Thyroid gland (tissue), 4 donors: ENCODE measurements around the gene CNGA4. TPM values are rescaled to one million over a fixed set of nuclear protein-coding genes. Genes with fewer than 3 reads are reported as not detected.

Experiments
- DNase-seq, 2 donors: peaks; one replicate each; pipeline ENCODE4 v3.0.0-alpha.2; 2019
- H3K27ac ChIP-seq, 3 donors: fragments of 200-600 bp; sonication (generic); 1 replicate in 2 of 3; 2 replicates in 1 of 3; pipeline ENCODE4 v1.5.1; 2016 to 2019; ENCODE audit warnings: mild to moderate bottlenecking in 1 of 3, moderate library complexity in 1 of 3
- H3K27me3 ChIP-seq: fragments of 200-600 bp; sonication (generic); one replicate; pipeline ENCODE4 v1.5.1; 2019
- H3K36me3 ChIP-seq, 2 donors: fragments of 200-600 bp; sonication (generic); one replicate each; pipeline ENCODE4 v1.5.1; 2016 to 2019
- H3K4me1 ChIP-seq, 2 donors: fragments of 200-600 bp; sonication (generic); one replicate each; pipeline ENCODE4 v1.5.1; 2017 to 2019
- H3K4me3 ChIP-seq, 3 donors: fragments of 200-600 bp; sonication (generic); replicated peaks in 1 of 3; 1 replicate in 2 of 3; 2 replicates in 1 of 3; pipeline ENCODE4 v1.5.1; 2016; ENCODE audit warnings: mild to moderate bottlenecking in 1 of 3
- H3K9me3 ChIP-seq: fragments of 200-600 bp; sonication (generic); one replicate; pipeline ENCODE4 v1.5.1; 2017
- POLR2A ChIP-seq, 2 donors: fragments of 450-650 bp; IDR thresholded peaks; one replicate each; pipeline ENCODE4 v1.6.1; 2017; ENCODE audit warnings: antibody characterized with exemption in 2 of 2, mild to moderate bottlenecking in 2 of 2, moderate library complexity in 1 of 2
- WGBS, 2 donors: methylation state at CpG; one replicate each; pipeline ENCODE4 v1.1.5; 2017; 5-methylcytosine and 5-hydroxymethylcytosine counted together
- intact Hi-C: fragments of 100-400 bp; cut with DNase I; formaldehyde crosslinking; loops from one replicate; pipeline ENCODE4 v1.15.1; 2023
- total RNA-seq, 4 donors: library from RNA; depleted of rRNA; stranded (reverse); fragments of >200 nt; gene quantifications; one replicate each; pipeline ENCODE4 v1.2.3, GENCODE V29; 2016
- TF ChIP-seq, protein P1 (sequence below), 6 experiments: fragments of 200-600 bp in 3 of 6; fragments of 450-650 bp in 3 of 6; sonication (generic) in 3 of 6; IDR thresholded peaks; one replicate each; pipeline ENCODE4 v1.5.1; 2016 to 2019; ENCODE audit warnings: antibody characterized with exemption in 6 of 6, mild to moderate bottlenecking in 2 of 6, inconsistent platforms in 1 of 6, moderate library complexity in 1 of 6

Gene CNGA4
- total RNA-seq, 4 donors from 2014 or later, result 0.39 to 0.67 TPM; not detected in 2

DNA sequence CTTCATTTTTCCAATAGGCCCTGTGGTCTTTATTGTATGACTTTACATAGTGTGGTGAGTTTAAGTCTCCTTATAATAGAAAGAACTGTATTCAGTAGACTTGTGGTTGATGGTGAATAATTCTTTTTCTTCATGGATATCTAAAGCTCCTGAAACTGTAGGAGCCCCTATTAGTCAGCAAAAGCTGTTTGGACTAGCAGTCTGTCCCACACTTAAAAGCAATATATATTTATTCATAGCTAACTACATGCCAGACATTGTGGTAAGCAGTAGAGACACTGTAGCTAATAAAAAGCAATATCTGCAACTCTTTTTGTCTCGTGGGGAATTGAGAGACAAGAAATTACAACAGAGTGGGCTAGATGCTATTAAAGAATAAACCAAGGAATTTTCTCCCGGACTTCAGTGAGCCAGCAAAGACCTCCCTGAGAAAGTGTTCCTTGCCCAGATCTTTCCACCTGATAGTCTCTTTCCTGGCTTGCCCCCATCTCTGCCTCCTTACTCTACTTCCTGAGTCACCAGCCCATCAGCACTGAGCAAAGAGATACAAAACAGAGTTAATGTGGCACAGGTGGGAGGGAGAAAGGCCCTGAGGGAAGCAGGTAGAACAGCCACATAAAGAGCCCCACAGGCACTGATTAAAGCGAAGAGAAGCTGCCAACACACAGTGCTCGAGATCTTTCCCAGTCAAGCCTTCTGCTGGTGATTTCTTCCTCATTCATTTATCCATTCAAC is 41.3 kb upstream of the CNGA4 start:
- Histone ChIP-seq H3K4me3 (no peak overlapping the region), H3K9me3 (no peaks in the 10 kb centered on the region), H3K36me3 (no peaks in the 10 kb centered on the region), H3K27me3 (no peaks in the 10 kb centered on the region), H3K27ac (no peak overlapping the region), H3K4me1 (no peaks in the 10 kb centered on the region)
- intact Hi-C loops, result no loop called here
- WGBS, 2 donors, result 80 to 82% methylated on average over 4 of the region's 4 CpGs
- TF ChIP-seq, protein P1, sequence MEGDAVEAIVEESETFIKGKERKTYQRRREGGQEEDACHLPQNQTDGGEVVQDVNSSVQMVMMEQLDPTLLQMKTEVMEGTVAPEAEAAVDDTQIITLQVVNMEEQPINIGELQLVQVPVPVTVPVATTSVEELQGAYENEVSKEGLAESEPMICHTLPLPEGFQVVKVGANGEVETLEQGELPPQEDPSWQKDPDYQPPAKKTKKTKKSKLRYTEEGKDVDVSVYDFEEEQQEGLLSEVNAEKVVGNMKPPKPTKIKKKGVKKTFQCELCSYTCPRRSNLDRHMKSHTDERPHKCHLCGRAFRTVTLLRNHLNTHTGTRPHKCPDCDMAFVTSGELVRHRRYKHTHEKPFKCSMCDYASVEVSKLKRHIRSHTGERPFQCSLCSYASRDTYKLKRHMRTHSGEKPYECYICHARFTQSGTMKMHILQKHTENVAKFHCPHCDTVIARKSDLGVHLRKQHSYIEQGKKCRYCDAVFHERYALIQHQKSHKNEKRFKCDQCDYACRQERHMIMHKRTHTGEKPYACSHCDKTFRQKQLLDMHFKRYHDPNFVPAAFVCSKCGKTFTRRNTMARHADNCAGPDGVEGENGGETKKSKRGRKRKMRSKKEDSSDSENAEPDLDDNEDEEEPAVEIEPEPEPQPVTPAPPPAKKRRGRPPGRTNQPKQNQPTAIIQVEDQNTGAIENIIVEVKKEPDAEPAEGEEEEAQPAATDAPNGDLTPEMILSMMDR (IDR thresholded peaks at IDR 0.05), result no peak
- TF ChIP-seq POLR2A (IDR thresholded peaks at IDR 0.05), result no peak
- DNase-seq, result no peak

DNA sequence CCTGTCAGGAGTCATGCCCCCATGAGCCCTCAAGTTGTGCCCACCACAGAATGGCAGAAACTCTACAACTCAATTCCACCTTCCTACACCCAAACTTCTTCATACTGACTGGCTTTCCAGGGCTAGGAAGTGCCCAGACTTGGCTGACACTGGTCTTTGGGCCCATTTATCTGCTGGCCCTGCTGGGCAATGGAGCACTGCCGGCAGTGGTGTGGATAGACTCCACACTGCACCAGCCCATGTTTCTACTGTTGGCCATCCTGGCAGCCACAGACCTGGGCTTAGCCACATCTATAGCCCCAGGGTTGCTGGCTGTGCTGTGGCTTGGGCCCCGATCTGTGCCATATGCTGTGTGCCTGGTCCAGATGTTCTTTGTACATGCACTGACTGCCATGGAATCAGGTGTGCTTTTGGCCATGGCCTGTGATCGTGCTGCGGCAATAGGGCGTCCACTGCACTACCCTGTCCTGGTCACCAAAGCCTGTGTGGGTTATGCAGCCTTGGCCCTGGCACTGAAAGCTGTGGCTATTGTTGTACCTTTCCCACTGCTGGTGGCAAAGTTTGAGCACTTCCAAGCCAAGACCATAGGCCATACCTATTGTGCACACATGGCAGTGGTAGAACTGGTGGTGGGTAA is 39.6 kb upstream of the CNGA4 start, which contains the start of gene OR52W1:
Gene OR52W1, plus strand, starts transcription at position 51 of the 637 bp plus-strand sequence. Its CDS starts 0 bp downstream, at position 51.
- WGBS, 2 donors, result 98 to 100% methylated on average over 3 to 5 of the region's 5 CpGs

DNA sequence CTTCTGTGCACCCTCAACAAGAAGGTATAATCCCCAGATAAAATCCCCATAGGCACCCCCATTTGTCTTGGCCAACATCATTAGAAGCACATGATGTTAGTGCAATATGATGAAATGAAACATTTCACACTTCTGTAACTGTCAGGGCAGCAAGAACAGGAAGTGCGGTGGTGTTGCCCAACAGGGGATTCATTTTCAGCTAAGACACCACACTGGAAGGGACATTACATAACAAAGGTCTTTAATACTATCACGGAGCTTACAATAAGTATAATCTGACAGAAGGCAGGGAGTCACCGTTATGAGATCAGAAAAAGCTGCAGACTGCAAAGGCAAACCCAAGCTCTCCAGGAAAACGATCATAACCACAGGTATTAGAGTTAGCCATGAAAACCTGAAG is 37.9 kb upstream of the CNGA4 start:
- no peak overlapping the region for H3K27ac ChIP-seq
- no peaks in the 10 kb centered on the region for H3K9me3 ChIP-seq

More for the DNA sequence above, 39.6 kb upstream of the CNGA4 start, which contains the start of gene OR52W1:
- TF ChIP-seq POLR2A (IDR thresholded peaks at IDR 0.05), result no peak
- TF ChIP-seq, protein P1 (IDR thresholded peaks at IDR 0.05), result no peak
- intact Hi-C loops, result no loop called here
- Histone ChIP-seq H3K27me3 (no peaks in the 10 kb centered on the region), H3K4me3 (no peak within 1 kb of the TSS), H3K4me1 (no peaks in the 10 kb centered on the region), H3K36me3 (no peaks in the 10 kb centered on the region), H3K27ac (no peak within 1 kb of the TSS), H3K9me3 (no peaks in the 10 kb centered on the region)
- DNase-seq, result no peak

DNA sequence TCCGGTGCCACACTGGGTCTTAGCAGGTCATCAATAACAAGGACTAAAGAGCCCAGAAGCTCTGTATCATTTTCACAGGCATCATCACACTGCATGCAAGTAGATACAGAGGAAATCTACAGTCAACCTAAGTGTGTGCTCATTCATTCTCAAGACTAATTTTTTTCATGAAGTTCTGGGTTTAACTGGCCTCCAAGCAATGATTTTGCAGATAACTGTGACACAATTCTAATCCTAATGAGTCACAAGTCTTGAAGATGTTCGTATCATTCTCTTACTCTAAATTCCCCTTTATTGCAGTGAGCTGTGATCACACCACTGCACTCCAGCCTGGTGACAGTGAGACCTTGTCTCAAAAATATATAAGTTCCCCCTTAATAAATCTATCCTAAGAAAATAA is 37.4 kb upstream of the CNGA4 start:
- H3K27me3 ChIP-seq, result no peaks in the 10 kb centered on the region
- H3K4me1 ChIP-seq, result no peaks in the 10 kb centered on the region
- peaks cover 0 to 8% of the 10 kb centered on the region in 2 donors for H3K36me3 ChIP-seq
- no peak for DNase-seq
- H3K4me3 ChIP-seq, result no peak overlapping the region
- no peak overlapping the region for H3K27ac ChIP-seq
- no peak for TF ChIP-seq POLR2A (IDR thresholded peaks at IDR 0.05)
- TF ChIP-seq, protein P1 (IDR thresholded peaks at IDR 0.05), result no peak
- WGBS, 2 donors, result 86 to 87% methylated on average over 2 of the region's 2 CpGs
- intact Hi-C loops, result no loop called here
- H3K9me3 ChIP-seq, result no peaks in the 10 kb centered on the region

More for the DNA sequence above, 37.9 kb upstream of the CNGA4 start:
- Histone ChIP-seq H3K4me1 (no peaks in the 10 kb centered on the region), H3K36me3 (peaks cover 0 to 4% of the 10 kb centered on the region in 2 donors), H3K27me3 (no peaks in the 10 kb centered on the region), H3K4me3 (no peak overlapping the region)
- no peak for DNase-seq
- TF ChIP-seq, protein P1 (IDR thresholded peaks at IDR 0.05), result no peak
- TF ChIP-seq POLR2A (IDR thresholded peaks at IDR 0.05), result no peak
- 72 to 87% methylated on average over 4 of the region's 4 CpGs for WGBS, 2 donors
- intact Hi-C loops, result no loop called here

DNA sequence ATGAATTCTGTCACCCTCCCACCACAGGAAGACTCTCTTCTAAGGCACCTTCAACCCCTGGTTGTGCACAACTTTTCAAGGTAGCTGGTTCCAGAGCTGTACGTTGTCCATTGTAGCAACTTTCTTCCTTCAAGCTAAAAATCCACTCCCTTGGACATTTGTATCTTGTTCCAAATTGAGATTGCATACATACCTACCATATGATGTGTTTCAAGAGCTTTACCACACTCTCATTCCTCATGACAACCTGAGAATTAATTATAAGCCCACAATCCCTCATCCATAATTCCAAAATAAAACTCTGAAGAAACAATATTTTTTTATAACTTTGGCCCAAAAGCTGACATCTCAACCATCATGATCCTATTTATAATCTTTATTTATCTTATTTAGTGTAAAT is 36.8 kb upstream of the CNGA4 start:
- TF ChIP-seq, protein P1 (IDR thresholded peaks at IDR 0.05), result no peak
- TF ChIP-seq POLR2A (IDR thresholded peaks at IDR 0.05), result no peak
- Histone ChIP-seq H3K9me3 (no peaks in the 10 kb centered on the region), H3K27ac (no peak overlapping the region)

More for the DNA sequence above, 36.8 kb upstream of the CNGA4 start:
- H3K4me1 ChIP-seq, result no peaks in the 10 kb centered on the region
- WGBS, 2 donors, result 86 to 96% methylated on average over 1 of the region's 1 CpG
- intact Hi-C loops, result no loop called here
- peaks cover 0 to 10% of the 10 kb centered on the region in 2 donors for H3K36me3 ChIP-seq
- no peak for DNase-seq
- no peak overlapping the region for H3K4me3 ChIP-seq
- no peaks in the 10 kb centered on the region for H3K27me3 ChIP-seq
